H1 (cell line): ENCODE results near the gene NEDD9. TPM values are rescaled to one million over a fixed set of nuclear protein-coding genes. Genes with fewer than 3 reads are reported as not detected.

ENCODE experiments used
- ASH2L ChIP-seq: fragments of 200-600, 300-600 bp; sonication (generic); IDR thresholded peaks from one replicate; pipeline ENCODE4 v1.7.1; 2017; ENCODE audit warnings: low read length
- CHD2 ChIP-seq: IDR thresholded peaks from 2 replicates; pipeline ENCODE4 v1.6.1; 2012; ENCODE audit warnings: low read length, improper control_type of control experiment
- E2F6 ChIP-seq: IDR thresholded peaks from 2 replicates; pipeline ENCODE4 v1.6.1; 2012; ENCODE audit warnings: inconsistent platforms
- GTF2F1 ChIP-seq: IDR thresholded peaks from 2 replicates; pipeline ENCODE4 v1.6.1; 2012; ENCODE audit warnings: low read depth, low read length, improper control_type of control experiment, borderline replicate concordance
- JUND ChIP-seq: IDR thresholded peaks from 2 replicates; pipeline ENCODE4 v1.6.1; 2011; ENCODE audit warnings: mild to moderate bottlenecking, improper control_type of control experiment, low read length
- KDM1A ChIP-seq: fragments of 200-600, 300-600 bp; sonication (generic); IDR thresholded peaks from 2 replicates; pipeline ENCODE4 v1.7.1; 2016; ENCODE audit warnings: mild to moderate bottlenecking, low read length, borderline replicate concordance
- POU5F1 ChIP-seq: IDR thresholded peaks from 2 replicates; pipeline ENCODE4 v1.6.1; 2011; ENCODE audit warnings: low read depth, mild to moderate bottlenecking, low read length, moderate library complexity
- SUZ12 ChIP-seq: fragments of 200-600 bp; sonication (generic); IDR thresholded peaks from 2 replicates; pipeline ENCODE4 v1.6.1; 2012; ENCODE audit warnings: mild to moderate bottlenecking, inconsistent platforms, low read length, moderate library complexity, mixed read lengths
- TCF12 ChIP-seq: IDR thresholded peaks from 2 replicates; pipeline ENCODE4 v1.6.1; 2011; ENCODE audit warnings: low read depth, mild to moderate bottlenecking, low read length
- polyA plus RNA-seq, 7 experiments: library from polyadenylated mRNA; depleted of rRNA in 3 of 7; stranded (reverse) in 5 of 7; unstranded in 2 of 7; fragments of >200 nt in 5 of 7; fragments of 200-250 nt in 2 of 7; gene quantifications; 1 replicate in 5 of 7; 2 replicates in 1 of 7; 4 replicates in 1 of 7; pipeline versions ENCODE4 v1.2.1 to v1.2.3, GENCODE V29; 2011 to 2013; ENCODE audit warnings: missing spikeins in 2 of 7, mixed read lengths in 2 of 7
- total RNA-seq: library from RNA; stranded (reverse); fragmentation: NEBNext Ultra II Directional; extraction: Animal tissue kit (Norgen Biotek cat#: 25700); gene quantifications from 2 replicates; pipeline ENCODE4 v1.2.1, GENCODE V29; 2021
- TF ChIP-seq, protein P1 (sequence below): fragments of 300-600 bp; sonication (generic); IDR thresholded peaks from 2 replicates; pipeline ENCODE4 v1.7.1; 2012; ENCODE audit warnings: low read length, moderate library complexity, mild to moderate bottlenecking, inconsistent platforms; ENCODE audit not compliant: insufficient replicate concordance
- TF ChIP-seq, protein P2 (sequence below): IDR thresholded peaks from 2 replicates; pipeline ENCODE4 v1.6.1; 2012; ENCODE audit warnings: inconsistent platforms

The NEDD9 gene
- total and polyA plus RNA-seq, 2 of the 8 experiments (the other 6 are each of a cell fraction or from before 2014, with no cell fraction given): 3.6 to 12.0 TPM

- TF ChIP-seq, protein P1, sequence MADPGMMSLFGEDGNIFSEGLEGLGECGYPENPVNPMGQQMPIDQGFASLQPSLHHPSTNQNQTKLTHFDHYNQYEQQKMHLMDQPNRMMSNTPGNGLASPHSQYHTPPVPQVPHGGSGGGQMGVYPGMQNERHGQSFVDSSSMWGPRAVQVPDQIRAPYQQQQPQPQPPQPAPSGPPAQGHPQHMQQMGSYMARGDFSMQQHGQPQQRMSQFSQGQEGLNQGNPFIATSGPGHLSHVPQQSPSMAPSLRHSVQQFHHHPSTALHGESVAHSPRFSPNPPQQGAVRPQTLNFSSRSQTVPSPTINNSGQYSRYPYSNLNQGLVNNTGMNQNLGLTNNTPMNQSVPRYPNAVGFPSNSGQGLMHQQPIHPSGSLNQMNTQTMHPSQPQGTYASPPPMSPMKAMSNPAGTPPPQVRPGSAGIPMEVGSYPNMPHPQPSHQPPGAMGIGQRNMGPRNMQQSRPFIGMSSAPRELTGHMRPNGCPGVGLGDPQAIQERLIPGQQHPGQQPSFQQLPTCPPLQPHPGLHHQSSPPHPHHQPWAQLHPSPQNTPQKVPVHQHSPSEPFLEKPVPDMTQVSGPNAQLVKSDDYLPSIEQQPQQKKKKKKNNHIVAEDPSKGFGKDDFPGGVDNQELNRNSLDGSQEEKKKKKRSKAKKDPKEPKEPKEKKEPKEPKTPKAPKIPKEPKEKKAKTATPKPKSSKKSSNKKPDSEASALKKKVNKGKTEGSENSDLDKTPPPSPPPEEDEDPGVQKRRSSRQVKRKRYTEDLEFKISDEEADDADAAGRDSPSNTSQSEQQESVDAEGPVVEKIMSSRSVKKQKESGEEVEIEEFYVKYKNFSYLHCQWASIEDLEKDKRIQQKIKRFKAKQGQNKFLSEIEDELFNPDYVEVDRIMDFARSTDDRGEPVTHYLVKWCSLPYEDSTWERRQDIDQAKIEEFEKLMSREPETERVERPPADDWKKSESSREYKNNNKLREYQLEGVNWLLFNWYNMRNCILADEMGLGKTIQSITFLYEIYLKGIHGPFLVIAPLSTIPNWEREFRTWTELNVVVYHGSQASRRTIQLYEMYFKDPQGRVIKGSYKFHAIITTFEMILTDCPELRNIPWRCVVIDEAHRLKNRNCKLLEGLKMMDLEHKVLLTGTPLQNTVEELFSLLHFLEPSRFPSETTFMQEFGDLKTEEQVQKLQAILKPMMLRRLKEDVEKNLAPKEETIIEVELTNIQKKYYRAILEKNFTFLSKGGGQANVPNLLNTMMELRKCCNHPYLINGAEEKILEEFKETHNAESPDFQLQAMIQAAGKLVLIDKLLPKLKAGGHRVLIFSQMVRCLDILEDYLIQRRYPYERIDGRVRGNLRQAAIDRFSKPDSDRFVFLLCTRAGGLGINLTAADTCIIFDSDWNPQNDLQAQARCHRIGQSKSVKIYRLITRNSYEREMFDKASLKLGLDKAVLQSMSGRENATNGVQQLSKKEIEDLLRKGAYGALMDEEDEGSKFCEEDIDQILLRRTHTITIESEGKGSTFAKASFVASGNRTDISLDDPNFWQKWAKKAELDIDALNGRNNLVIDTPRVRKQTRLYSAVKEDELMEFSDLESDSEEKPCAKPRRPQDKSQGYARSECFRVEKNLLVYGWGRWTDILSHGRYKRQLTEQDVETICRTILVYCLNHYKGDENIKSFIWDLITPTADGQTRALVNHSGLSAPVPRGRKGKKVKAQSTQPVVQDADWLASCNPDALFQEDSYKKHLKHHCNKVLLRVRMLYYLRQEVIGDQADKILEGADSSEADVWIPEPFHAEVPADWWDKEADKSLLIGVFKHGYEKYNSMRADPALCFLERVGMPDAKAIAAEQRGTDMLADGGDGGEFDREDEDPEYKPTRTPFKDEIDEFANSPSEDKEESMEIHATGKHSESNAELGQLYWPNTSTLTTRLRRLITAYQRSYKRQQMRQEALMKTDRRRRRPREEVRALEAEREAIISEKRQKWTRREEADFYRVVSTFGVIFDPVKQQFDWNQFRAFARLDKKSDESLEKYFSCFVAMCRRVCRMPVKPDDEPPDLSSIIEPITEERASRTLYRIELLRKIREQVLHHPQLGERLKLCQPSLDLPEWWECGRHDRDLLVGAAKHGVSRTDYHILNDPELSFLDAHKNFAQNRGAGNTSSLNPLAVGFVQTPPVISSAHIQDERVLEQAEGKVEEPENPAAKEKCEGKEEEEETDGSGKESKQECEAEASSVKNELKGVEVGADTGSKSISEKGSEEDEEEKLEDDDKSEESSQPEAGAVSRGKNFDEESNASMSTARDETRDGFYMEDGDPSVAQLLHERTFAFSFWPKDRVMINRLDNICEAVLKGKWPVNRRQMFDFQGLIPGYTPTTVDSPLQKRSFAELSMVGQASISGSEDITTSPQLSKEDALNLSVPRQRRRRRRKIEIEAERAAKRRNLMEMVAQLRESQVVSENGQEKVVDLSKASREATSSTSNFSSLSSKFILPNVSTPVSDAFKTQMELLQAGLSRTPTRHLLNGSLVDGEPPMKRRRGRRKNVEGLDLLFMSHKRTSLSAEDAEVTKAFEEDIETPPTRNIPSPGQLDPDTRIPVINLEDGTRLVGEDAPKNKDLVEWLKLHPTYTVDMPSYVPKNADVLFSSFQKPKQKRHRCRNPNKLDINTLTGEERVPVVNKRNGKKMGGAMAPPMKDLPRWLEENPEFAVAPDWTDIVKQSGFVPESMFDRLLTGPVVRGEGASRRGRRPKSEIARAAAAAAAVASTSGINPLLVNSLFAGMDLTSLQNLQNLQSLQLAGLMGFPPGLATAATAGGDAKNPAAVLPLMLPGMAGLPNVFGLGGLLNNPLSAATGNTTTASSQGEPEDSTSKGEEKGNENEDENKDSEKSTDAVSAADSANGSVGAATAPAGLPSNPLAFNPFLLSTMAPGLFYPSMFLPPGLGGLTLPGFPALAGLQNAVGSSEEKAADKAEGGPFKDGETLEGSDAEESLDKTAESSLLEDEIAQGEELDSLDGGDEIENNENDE: no peak
- no peak for TF ChIP-seq JUND
- TF ChIP-seq CHD2: no peak
- TF ChIP-seq, protein P2, sequence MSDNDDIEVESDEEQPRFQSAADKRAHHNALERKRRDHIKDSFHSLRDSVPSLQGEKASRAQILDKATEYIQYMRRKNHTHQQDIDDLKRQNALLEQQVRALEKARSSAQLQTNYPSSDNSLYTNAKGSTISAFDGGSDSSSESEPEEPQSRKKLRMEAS: no peak
- no peak for TF ChIP-seq SUZ12
- no peak for TF ChIP-seq GTF2F1
- TF ChIP-seq E2F6: no peak
- TF ChIP-seq ASH2L: no peak
- no peak for TF ChIP-seq KDM1A
- no peak for TF ChIP-seq TCF12
- no peak for TF ChIP-seq POU5F1
Observed at GRCh38 chr6:11218102-11218442, 14.4 kb downstream of the NEDD9 start (continued).
